Heart left ventricle (tissue), 13 donors: Measurements from ENCODE around the gene GCSH.

Source experiments
- CTCF ChIP-seq, 12 donors: fragments of 200-600 bp; sonication (generic) in 4 of 12; IDR thresholded peaks; one replicate each; pipeline versions ENCODE4 v1.5.0 to v1.8.0; 2018 to 2022; ENCODE audit warnings: antibody characterized with exemption in 12 of 12, mild to moderate bottlenecking in 5 of 12
- POLR2A ChIP-seq, 2 donors: fragments of 450-650 bp; IDR thresholded peaks; one replicate each; pipeline ENCODE4 v1.6.1; 2017; ENCODE audit warnings: antibody characterized with exemption in 2 of 2, mild to moderate bottlenecking in 2 of 2, moderate library complexity in 2 of 2
- donor health status: ischemic (EF 13 %, LVEDD 7.1; RV severe dilation, severe dysfunction).
- donor health status: DM: no; HTN: yes; CAD: no.
- donor health status: DM: no; HTN: no; CAD: no.
- donor health status: ischemic (EF 25% LVEDD 6.9; RV normal size, moderate dysfunction).
- donor health status: ischemic (EF 25% LVEDD 5.7; RV mildly dilated, moderate dysfunction).
- donor health status: ischemic (EF 35%, LVEDD 5.7; RV mildly dilated, moderate dysfunction).
- donor health status: nonischemic (EF 11% LVEDD 7.7; RV severe dilation, severe dysfunction).
- donor health status: DM: yes; HTN: yes; CAD: no.
- donor health status: PGD.
- donor health status: ischemic (EF 29% LVEDD 5.4; RV normal size, mild dysfunction).
- donor health status: nonischemic (EF 23%, LVEDD 6.1; RV moderate dilation, normal function).

GRCh38 chr16:81121474-81121990 is 25.3 kb upstream of the GCSH start:
- TF ChIP-seq CTCF (IDR thresholded peaks at IDR 0.05), result no peak
- TF ChIP-seq POLR2A (IDR thresholded peaks at IDR 0.05), result no peak
